ENCODE measurements around the gene MIX23. TPM values are rescaled to one million over a fixed set of nuclear protein-coding genes. Genes with fewer than 3 reads are reported as not detected.

The MIX23 gene
- polyA plus RNA-seq, 3 donors = 3.9 to 8.2 (median 5.2) TPM

GRCh38 chr3:122396511-122396910 is 13.5 kb upstream of the MIX23 start:
- Histone ChIP-seq H3K36me3 (replicated peaks in 1 of 2; ENCODE audit: control insufficient read depth in 1 of 2, insufficient read depth in 2 of 2, low read length in 2 of 2) (no peaks in the 10 kb centered on the region), H3K79me2 (ENCODE audit: insufficient read depth, low read length) (no peaks in the 10 kb centered on the region), H3K9ac (ENCODE audit: insufficient read depth, low read length, poor library complexity, severe bottlenecking) (no peak overlapping the region), H4K20me1 (ENCODE audit: insufficient read depth, low read length) (no peaks in the 10 kb centered on the region), H2AFZ (ENCODE audit: insufficient read depth, low read depth, low read length, poor library complexity, severe bottlenecking) (no peak overlapping the region), H3K4me1 (ENCODE audit: control insufficient read depth in 1 of 2, insufficient read depth in 2 of 2, low read length in 2 of 2) (peaks cover 0 to 4% of the 10 kb centered on the region in 2 donors), H3K4me2 (replicated peaks; ENCODE audit: extremely low read depth, low read length, poor library complexity, severe bottlenecking) (no peak overlapping the region), H3K27me3 (ENCODE audit: control insufficient read depth in 2 of 2, insufficient read depth in 2 of 2, low read length in 2 of 2) (no peaks in the 10 kb centered on the region), H3K27ac (ENCODE audit: low read depth in 1 of 2, low read length in 2 of 2) (no peak overlapping the region), H3K9me3 (replicated peaks in 1 of 2; ENCODE audit: control insufficient read depth in 1 of 2, insufficient read depth in 1 of 2, low read length in 2 of 2) (no peaks in the 10 kb centered on the region), H3K4me3 (replicated peaks in 1 of 3; ENCODE audit: low read depth in 2 of 3, low read length in 3 of 3) (no peak overlapping the region)
- Mint-ChIP-seq H3K27me3 (ENCODE audit: low read depth in 3 of 3) (no peaks in the 10 kb centered on the region), H3K4me3 (no peak overlapping the region), H3K36me3 (no peaks in the 10 kb centered on the region), H3K4me1 (peaks cover 10% of the 10 kb centered on the region), H3K9me3 (peaks cover 0 to 4% (median 0%) of the 10 kb centered on the region in 7 donors), H3K27ac (no peak overlapping the region)
- no peak for DNase-seq
- TF ChIP-seq CTCF (IDR thresholded peaks at IDR 0.05) = no peak
- intact Hi-C loops (cut with micrococcal nuclease) = no loop called here

- H3K27me3 ChIP-seq (ENCODE audit: control insufficient read depth in 2 of 2, insufficient read depth in 2 of 2, low read length in 2 of 2) = no peaks in the 10 kb centered on the region
- Mint-ChIP-seq H3K27me3 (ENCODE audit: low read depth in 3 of 3) (no peaks in the 10 kb centered on the region), H3K36me3 (no peaks in the 10 kb centered on the region), H3K27ac (no peak overlapping the region), H3K4me1 (peaks cover 10% of the 10 kb centered on the region), H3K4me3 (no peak overlapping the region), H3K9me3 (peaks cover 0 to 4% (median 0%) of the 10 kb centered on the region in 7 donors)
- H2AFZ ChIP-seq (ENCODE audit: insufficient read depth, low read depth, low read length, poor library complexity, severe bottlenecking) = no peak overlapping the region
- no peaks in the 10 kb centered on the region for H3K36me3 ChIP-seq (replicated peaks in 1 of 2; ENCODE audit: control insufficient read depth in 1 of 2, insufficient read depth in 2 of 2, low read length in 2 of 2)
- no peak for DNase-seq
- H4K20me1 ChIP-seq (ENCODE audit: insufficient read depth, low read length) = no peaks in the 10 kb centered on the region
- TF ChIP-seq CTCF (IDR thresholded peaks at IDR 0.05) = no peak
- H3K4me1 ChIP-seq (ENCODE audit: control insufficient read depth in 1 of 2, insufficient read depth in 2 of 2, low read length in 2 of 2) = peaks cover 0 to 4% of the 10 kb centered on the region in 2 donors
- no peak overlapping the region for H3K4me3 ChIP-seq (replicated peaks in 1 of 3; ENCODE audit: low read depth in 2 of 3, low read length in 3 of 3)
- no peak overlapping the region for H3K4me2 ChIP-seq (replicated peaks; ENCODE audit: extremely low read depth, low read length, poor library complexity, severe bottlenecking)
- no peak overlapping the region for H3K9ac ChIP-seq (ENCODE audit: insufficient read depth, low read length, poor library complexity, severe bottlenecking)
- H3K79me2 ChIP-seq (ENCODE audit: insufficient read depth, low read length) = no peaks in the 10 kb centered on the region
- no peaks in the 10 kb centered on the region for H3K9me3 ChIP-seq (replicated peaks in 1 of 2; ENCODE audit: control insufficient read depth in 1 of 2, insufficient read depth in 1 of 2, low read length in 2 of 2)
- intact Hi-C loops (cut with micrococcal nuclease) = no loop called here
- H3K27ac ChIP-seq (ENCODE audit: low read depth in 1 of 2, low read length in 2 of 2) = no peak overlapping the region
- WGBS (ENCODE audit: insufficient coverage) = no CpG with 5 or more reads among the region's 3 CpGs
Observed at GRCh38 chr3:122395582-122395981, 12.6 kb upstream of the MIX23 start.

Measured in CD14-positive monocyte (primary cell).